Endothelial cell of umbilical vein (primary cell): Measurements from ENCODE around the gene CLTCL1. TPM values are rescaled to one million over a fixed set of nuclear protein-coding genes. Genes with fewer than 3 reads are reported as not detected.
"Not testable (repeated sequence)": the region's sequence is repeated elsewhere in the genome, so short reads cannot be mapped to it uniquely, and the experiment has no call there.

Experiments
- BruUV-seq: library from RNA; stranded (reverse); fragments of 400-500 nt; replicated peaks from 2 replicates; lab custom pipeline; 2021; lab: Mats Ljungman, UMichigan
- CTCF ChIA-PET: fragments of 300-600, 350-600 bp; sonication (Branson Sonifier 250); formaldehyde crosslinking; loops from one replicate; lab custom pipeline; 2021; ENCODE audit warnings: antibody characterized with exemption, inconsistent platforms; lab: Charles Lee
- POLR2A ChIA-PET: fragments of 300-600, 350-600 bp; sonication (Branson Sonifier 250); formaldehyde crosslinking; loops from one replicate; lab custom pipeline; 2021; ENCODE audit warnings: antibody characterized with exemption, inconsistent platforms; lab: Charles Lee
- DNase-seq: peaks from one replicate; pipeline ENCODE4 v3.0.0-alpha.2; 2011; ENCODE audit warnings: low read depth, low spot score
- FAIRE-seq: peaks from 2 replicates; lab custom pipeline; 2011; peaks lifted over from hg19 to GRCh38; lab: Jason Lieb, UNC
- H2AFZ ChIP-seq: 2 replicates; pipeline ENCODE4 v1.6.0; 2012; ENCODE audit warnings: low read depth, low read length, control low read depth, inconsistent platforms
- H3K27ac ChIP-seq: 2 replicates; pipeline ENCODE4 v1.5.1; 2011; ENCODE audit warnings: low read depth, mild to moderate bottlenecking, control low read depth, low read length, moderate library complexity; ENCODE audit not compliant: insufficient read depth
- H3K27me3 ChIP-seq, 2 experiments: 2 replicates each; pipeline versions ENCODE4 v1.6.0 to v1.6.1; 2011; ENCODE audit warnings: low read length in 2 of 2, mixed read lengths in 1 of 2; ENCODE audit not compliant: control insufficient read depth in 2 of 2, insufficient read depth in 2 of 2
- H3K36me3 ChIP-seq, 2 experiments: 2 replicates in 1 of 2; 3 replicates in 1 of 2; pipeline ENCODE4 v1.5.1; 2011; ENCODE audit warnings: low read length in 2 of 2, mild to moderate bottlenecking in 1 of 2, moderate library complexity in 1 of 2; ENCODE audit not compliant: control insufficient read depth in 2 of 2, insufficient read depth in 2 of 2; ENCODE audit errors: extremely low read depth in 1 of 2
- H3K4me1 ChIP-seq: 3 replicates; pipeline ENCODE4 v1.5.1; 2011; ENCODE audit warnings: mild to moderate bottlenecking, low read length; ENCODE audit not compliant: control insufficient read depth, insufficient read depth; ENCODE audit errors: extremely low read depth
- H3K4me2 ChIP-seq: 2 replicates; pipeline ENCODE4 v1.6.1; 2011; ENCODE audit warnings: low read length, control low read depth, mixed read lengths; ENCODE audit not compliant: insufficient read depth
- H3K4me3 ChIP-seq, 3 experiments: fragments of 200-600 bp in 1 of 3; sonication (generic), shearing (Covaris generic) in 1 of 3; replicated peaks in 1 of 3; 2 replicates each; pipeline ENCODE4 v1.5.1; 2011 to 2016; ENCODE audit warnings: control low read depth in 3 of 3, low read length in 3 of 3, mild to moderate bottlenecking in 2 of 3, inconsistent platforms in 1 of 3, low read depth in 1 of 3, moderate library complexity in 1 of 3; ENCODE audit not compliant: insufficient read depth in 1 of 3
- H3K79me2 ChIP-seq: 2 replicates; pipeline ENCODE4 v1.6.0; 2012; ENCODE audit warnings: low read length, inconsistent platforms; ENCODE audit not compliant: control insufficient read depth, insufficient read depth
- H3K9ac ChIP-seq: replicated peaks from 2 replicates; pipeline ENCODE3; 2011; ENCODE audit warnings: low read length, control low read depth; ENCODE audit not compliant: insufficient read depth; ENCODE audit errors: extremely low read depth
- H3K9me1 ChIP-seq: replicated peaks from 3 replicates; pipeline ENCODE4 v1.6.0; 2011; ENCODE audit warnings: mild to moderate bottlenecking, low read length; ENCODE audit not compliant: control insufficient read depth, insufficient read depth; ENCODE audit errors: extremely low read depth
- H3K9me3 ChIP-seq: replicated peaks from 2 replicates; pipeline ENCODE4 v1.5.1; 2012; ENCODE audit warnings: low read length, inconsistent platforms; ENCODE audit not compliant: control insufficient read depth, insufficient read depth
- H4K20me1 ChIP-seq: replicated peaks from 2 replicates; pipeline ENCODE3; 2011; ENCODE audit warnings: mild to moderate bottlenecking, low read length; ENCODE audit not compliant: control insufficient read depth, insufficient read depth; ENCODE audit errors: extremely low read depth
- EZH2 ChIP-seq: IDR thresholded peaks from 2 replicates; pipeline ENCODE4 v1.6.1; 2012; ENCODE audit warnings: borderline replicate concordance, low read depth, mild to moderate bottlenecking, moderate library complexity, low read length, inconsistent platforms; ENCODE audit not compliant: severe bottlenecking
- FOS ChIP-seq: IDR thresholded peaks from 2 replicates; pipeline ENCODE4 v1.6.1; 2011; ENCODE audit warnings: mild to moderate bottlenecking, low read length, moderate library complexity, borderline replicate concordance; ENCODE audit not compliant: insufficient read depth
- GATA2 ChIP-seq: IDR thresholded peaks from 2 replicates; pipeline ENCODE4 v1.7.0; 2011; ENCODE audit warnings: low read depth, mild to moderate bottlenecking, moderate library complexity, mixed read lengths, low read length; ENCODE audit not compliant: insufficient read length, insufficient read depth
- MYC ChIP-seq: IDR thresholded peaks from one replicate; pipeline ENCODE4 v1.6.1; 2011; ENCODE audit warnings: mild to moderate bottlenecking, low read depth, low read length
- POLR2A ChIP-seq: IDR thresholded peaks from 2 replicates; pipeline ENCODE4 v1.6.1; 2012; ENCODE audit warnings: low read depth, mild to moderate bottlenecking, control low read depth, low read length
- dilution Hi-C: fragments of 300-500 bp; cut with MboI; formaldehyde crosslinking; loops from one replicate; pipeline ENCODE4 v1.15.0; 2019; ENCODE audit warnings: low sequenced_read_pairs; ENCODE audit not compliant: extremely low pct_ligation_motif_present
- intact Hi-C: fragments of 100-400 bp; cut with micrococcal nuclease; formaldehyde crosslinking; loops from one replicate; pipeline ENCODE4 v1.10.0; 2022
- polyA plus RNA-seq, 4 experiments: library from polyadenylated mRNA; depleted of rRNA in 3 of 4; stranded (reverse) in 3 of 4; unstranded in 1 of 4; fragments of >200 nt; gene quantifications; 2 replicates each; pipeline versions ENCODE4 v1.2.1 to v1.2.3, GENCODE V29; 2011 to 2012; ENCODE audit warnings: missing spikeins in 1 of 4
- total RNA-seq: library from RNA; stranded (reverse); gene quantifications from 2 replicates; pipeline ENCODE4 v1.2.3, GENCODE V29; 2021
- TF ChIP-seq, protein P1 (sequence below), 2 donors: IDR thresholded peaks; 1 replicate in 1 of 2; 2 replicates in 1 of 2; pipeline ENCODE4 v1.5.1; 2011; ENCODE audit warnings: low read length in 2 of 2, mild to moderate bottlenecking in 2 of 2, moderate library complexity in 2 of 2, control low read depth in 1 of 2, inconsistent platforms in 1 of 2, low read depth in 1 of 2; ENCODE audit not compliant: insufficient read depth in 1 of 2; ENCODE audit errors: extremely low read depth in 1 of 2
- TF ChIP-seq, protein P2 (sequence below): IDR thresholded peaks from 2 replicates; pipeline ENCODE4 v1.6.1; 2011; ENCODE audit not compliant: insufficient read depth, insufficient read length

CLTCL1 gene
- total and polyA plus RNA-seq, 2 donors (not counting 3 experiments of a cell fraction or from before 2014, with no cell fraction given), result 5.0 to 6.2 TPM

DNA sequence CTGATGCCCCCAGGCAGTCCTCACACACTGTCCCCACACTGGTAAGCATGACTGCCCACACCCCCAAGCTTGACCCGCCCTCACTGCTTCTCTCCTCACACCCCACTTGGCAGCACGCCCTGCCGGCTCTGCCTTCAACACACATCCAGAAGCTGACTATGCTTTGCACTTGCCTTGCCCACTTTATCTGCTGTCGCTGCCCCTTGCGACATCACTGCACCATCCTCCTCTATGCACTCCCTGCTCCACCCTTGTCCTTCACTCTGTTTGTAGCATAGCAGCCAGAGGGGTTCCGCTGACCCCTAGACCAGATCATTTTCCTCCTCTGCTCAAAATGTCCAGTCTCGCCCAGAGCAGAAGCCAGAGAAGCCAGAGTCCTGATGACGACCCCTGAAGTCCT, 87.7 kb downstream of the CLTCL1 start:
- ChIA-PET POLR2A (no interaction called here), CTCF (interaction anchor here (0.9 kb wide), 1 partner anchor 15 kb away, joined by 3 read pairs; no protein-coding TSS in a partner anchor)
- dilution Hi-C loops, result no loop called here
- Histone ChIP-seq H3K27me3 (no peaks in the 10 kb centered on the region), H3K4me1 (no peaks in the 10 kb centered on the region), H2AFZ (no peak overlapping the region), H4K20me1 (no peaks in the 10 kb centered on the region), H3K4me2 (no peak overlapping the region), H3K9ac (no peak overlapping the region), H3K79me2 (no peaks in the 10 kb centered on the region), H3K9me1 (no peaks in the 10 kb centered on the region), H3K9me3 (no peaks in the 10 kb centered on the region), H3K27ac (no peak overlapping the region), H3K4me3 (no peak overlapping the region), H3K36me3 (peaks cover 0 to 2% of the 10 kb centered on the region in 2 experiments)
- no TSS peak for BruUV-seq
- FAIRE-seq (no peak), DNase-seq (no peak)
- intact Hi-C loops, result no loop called here
- TF ChIP-seq MYC (no peak), POLR2A (no peak), EZH2 (no peak), FOS (no peak), GATA2 (no peak)
- TF ChIP-seq, protein P1, sequence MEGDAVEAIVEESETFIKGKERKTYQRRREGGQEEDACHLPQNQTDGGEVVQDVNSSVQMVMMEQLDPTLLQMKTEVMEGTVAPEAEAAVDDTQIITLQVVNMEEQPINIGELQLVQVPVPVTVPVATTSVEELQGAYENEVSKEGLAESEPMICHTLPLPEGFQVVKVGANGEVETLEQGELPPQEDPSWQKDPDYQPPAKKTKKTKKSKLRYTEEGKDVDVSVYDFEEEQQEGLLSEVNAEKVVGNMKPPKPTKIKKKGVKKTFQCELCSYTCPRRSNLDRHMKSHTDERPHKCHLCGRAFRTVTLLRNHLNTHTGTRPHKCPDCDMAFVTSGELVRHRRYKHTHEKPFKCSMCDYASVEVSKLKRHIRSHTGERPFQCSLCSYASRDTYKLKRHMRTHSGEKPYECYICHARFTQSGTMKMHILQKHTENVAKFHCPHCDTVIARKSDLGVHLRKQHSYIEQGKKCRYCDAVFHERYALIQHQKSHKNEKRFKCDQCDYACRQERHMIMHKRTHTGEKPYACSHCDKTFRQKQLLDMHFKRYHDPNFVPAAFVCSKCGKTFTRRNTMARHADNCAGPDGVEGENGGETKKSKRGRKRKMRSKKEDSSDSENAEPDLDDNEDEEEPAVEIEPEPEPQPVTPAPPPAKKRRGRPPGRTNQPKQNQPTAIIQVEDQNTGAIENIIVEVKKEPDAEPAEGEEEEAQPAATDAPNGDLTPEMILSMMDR (IDR thresholded peaks at IDR 0.05; ENCODE audit: extremely low read depth in 1 of 2, insufficient read depth in 1 of 2, low read depth in 1 of 2, low read length in 2 of 2), result no peak
- TF ChIP-seq, protein P2, sequence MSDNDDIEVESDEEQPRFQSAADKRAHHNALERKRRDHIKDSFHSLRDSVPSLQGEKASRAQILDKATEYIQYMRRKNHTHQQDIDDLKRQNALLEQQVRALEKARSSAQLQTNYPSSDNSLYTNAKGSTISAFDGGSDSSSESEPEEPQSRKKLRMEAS, result no peak

DNA sequence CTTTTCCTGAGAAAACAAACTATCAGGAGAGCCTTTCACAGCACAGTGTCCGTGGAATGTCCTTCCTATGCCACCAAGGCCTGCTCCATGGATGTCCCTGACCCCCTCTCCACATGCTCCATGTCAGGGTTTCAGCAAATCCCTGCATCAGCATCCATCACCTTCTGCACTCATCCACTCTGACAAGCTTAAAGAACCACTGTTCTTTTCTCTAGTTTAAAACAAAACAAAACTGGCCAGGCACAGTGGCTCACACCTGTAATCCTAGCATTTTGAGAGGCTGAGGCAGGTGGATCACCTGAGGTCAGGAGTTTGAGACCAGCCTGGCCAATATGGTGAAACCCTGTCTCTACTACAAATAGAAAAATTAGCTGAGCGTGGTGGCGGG, 88.7 kb downstream of the CLTCL1 start:
- H2AFZ ChIP-seq, dilution Hi-C loops, H3K36me3 ChIP-seq, H3K9me1 ChIP-seq, POLR2A ChIA-PET, H3K27ac ChIP-seq, BruUV-seq, DNase-seq, FAIRE-seq, H3K4me3 ChIP-seq, H3K9me3 ChIP-seq, H3K79me2 ChIP-seq, H3K9ac ChIP-seq, H3K4me1 ChIP-seq, H3K27me3 ChIP-seq, intact Hi-C loops, H3K4me2 ChIP-seq, H4K20me1 ChIP-seq, CTCF ChIA-PET: not testable (repeated sequence)
